Heart right ventricle (tissue), 16 donors: Measurements from ENCODE around the gene ZMIZ1. TPM values are rescaled to one million over a fixed set of nuclear protein-coding genes. Genes with fewer than 3 reads are reported as not detected.
A peak's percentile ranks its signal among the peaks of the same experiment; 100 is the strongest.
"Not testable (repeated sequence)": the region's sequence is repeated elsewhere in the genome, so short reads cannot be mapped to it uniquely, and the experiment has no call there.

ENCODE experiments used
- ATAC-seq, 8 donors: fragments of 200-7000 bp; cut with Tn5 transposase; one replicate each; pipeline ENCODE4 v1.9.1; 2020; ENCODE audit warnings: mild to moderate bottlenecking in 8 of 8, moderate library complexity in 8 of 8, moderate number of reproducible peaks in 1 of 8
- DNase-seq, 2 donors: peaks; one replicate each; pipeline ENCODE4 v3.0.0-alpha.2; 2020
- H3K27ac ChIP-seq, 10 donors: fragments of 200-600 bp; sonication (generic) in 2 of 10; one replicate each; pipeline versions ENCODE4 v1.5.0 to v1.8.0; 2020 to 2022; ENCODE audit warnings: mild to moderate bottlenecking in 3 of 10
- H3K27me3 ChIP-seq, 7 donors: fragments of 200-600 bp; one replicate each; pipeline ENCODE4 v1.8.0; 2021 to 2022; ENCODE audit warnings: mild to moderate bottlenecking in 2 of 7
- H3K36me3 ChIP-seq, 9 donors: fragments of 200-600 bp; sonication (generic) in 1 of 9; one replicate each; pipeline versions ENCODE4 v1.5.0 to v1.8.0; 2020 to 2022; ENCODE audit warnings: mild to moderate bottlenecking in 2 of 9
- H3K4me1 ChIP-seq, 9 donors: fragments of 200-600 bp; sonication (generic) in 1 of 9; one replicate each; pipeline versions ENCODE4 v1.5.0 to v1.8.0; 2020 to 2022; ENCODE audit warnings: mild to moderate bottlenecking in 4 of 9
- H3K4me3 ChIP-seq, 10 donors: fragments of 200-600 bp; sonication (generic) in 2 of 10; one replicate each; pipeline versions ENCODE4 v1.5.0 to v1.8.0; 2020 to 2022; ENCODE audit warnings: mild to moderate bottlenecking in 7 of 10, moderate library complexity in 2 of 10
- H3K9me3 ChIP-seq, 11 donors: fragments of 200-600 bp in 10 of 11; sonication (generic) in 2 of 11; one replicate each; pipeline versions ENCODE4 v1.5.0 to v1.8.0; 2013 to 2022; ENCODE audit warnings: mild to moderate bottlenecking in 2 of 11, control low read depth in 1 of 11, moderate library complexity in 1 of 11
- WGBS, 2 donors: extraction: QIAGEN DNeasy Blood & Tissue Kit; methylation state at CpG; one replicate each; pipeline ENCODE4 v1.1.7; 2013; ENCODE audit warnings: inconsistent platforms in 1 of 2; 5-methylcytosine and 5-hydroxymethylcytosine counted together
- intact Hi-C, 10 donors: fragments of 100-400 bp; cut with DNase I; formaldehyde crosslinking; loops; one replicate each; pipeline versions ENCODE4 v1.11.1 to v1.14.2; 2022
- polyA plus RNA-seq, 2 donors: library from polyadenylated mRNA; stranded (reverse); fragments of 200-250 nt; gene quantifications; one replicate each; pipeline ENCODE4 v1.2.3, GENCODE V29; 2013
- total RNA-seq, 10 donors: library from RNA; stranded (reverse); fragmentation: NEBNext Ultra II Directional in 3 of 10; extraction: Animal tissue kit (Norgen Biotek cat#: 25700) in 3 of 10; gene quantifications; one replicate each; pipeline versions ENCODE4 v1.2.1 to v1.2.4, GENCODE V29; 2021 to 2023
- TF ChIP-seq, protein P1 (sequence below), 9 donors: fragments of 200-600 bp; sonication (generic) in 2 of 9; IDR thresholded peaks; one replicate each; pipeline versions ENCODE4 v1.5.0 to v1.8.0; 2021 to 2022; ENCODE audit warnings: antibody characterized with exemption in 9 of 9, mild to moderate bottlenecking in 5 of 9, moderate library complexity in 1 of 9
- donor health status: Arrhythmogenic right ventricular cardiomyopathy.
- donor health status: ischemic (EF 13 %, LVEDD 7.1; RV severe dilation, severe dysfunction).
- donor health status: healthy with polysubstance abuse.
- donor health status: DM: no; HTN: yes; CAD: no.
- donor health status: DM: no; HTN: no; CAD: no.
- donor health status: ischemic (EF 25% LVEDD 6.9; RV normal size, moderate dysfunction).
- donor health status: ischemic (EF 25% LVEDD 5.7; RV mildly dilated, moderate dysfunction).
- donor health status: healthy.
- donor health status: DM: yes; HTN: yes; CAD: no.
- donor health status: Ischemic cardiomyopathy.
- donor health status: ischemic (EF 35%, LVEDD 5.7; RV mildly dilated, moderate dysfunction).
- donor health status: nonischemic (EF 11% LVEDD 7.7; RV severe dilation, severe dysfunction).
- donor health status: DM: yes; HTN: yes; CAD: no.
- donor health status: PGD.
- donor health status: ischemic (EF 29% LVEDD 5.4; RV normal size, mild dysfunction).
- donor health status: nonischemic (EF 23%, LVEDD 6.1; RV moderate dilation, normal function).

ZMIZ1 gene
- total and polyA plus RNA-seq, 12 donors = 24.2 to 61.5 (median 49.8) TPM

DNA sequence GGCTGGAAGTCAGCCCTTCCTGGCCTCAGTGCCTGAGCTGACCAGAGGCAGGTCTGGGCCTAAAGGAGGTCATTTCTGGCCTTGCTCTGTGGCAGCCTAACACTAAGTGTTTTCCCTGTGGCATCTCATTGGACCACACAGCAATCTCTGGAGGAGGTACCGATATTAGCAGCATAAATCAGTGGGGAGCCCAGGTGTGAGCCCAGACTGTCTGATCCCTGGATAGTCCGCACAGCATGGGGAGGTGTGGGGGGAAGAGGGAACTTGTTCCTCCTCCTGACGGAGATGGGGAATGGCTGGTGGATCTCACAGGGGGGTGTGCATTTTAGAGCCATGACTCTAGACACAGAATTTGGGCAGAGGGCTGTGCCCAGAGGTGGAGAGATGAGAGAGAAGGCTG lies 267.5 kb downstream of the ZMIZ1 start:
- no peaks in the 10 kb centered on the region for H3K27me3 ChIP-seq
- ATAC-seq (no peak), DNase-seq (no peak)
- H3K36me3 ChIP-seq = no peaks in the 10 kb centered on the region
- H3K4me3 ChIP-seq = no peak overlapping the region
- intact Hi-C loops = no loop called here
- peaks cover 0 to 4% (median 0%) of the 10 kb centered on the region in 11 donors for H3K9me3 ChIP-seq
- H3K4me1 ChIP-seq = peaks cover 0 to 10% (median 0%) of the 10 kb centered on the region in 9 donors
- TF ChIP-seq, protein P1, sequence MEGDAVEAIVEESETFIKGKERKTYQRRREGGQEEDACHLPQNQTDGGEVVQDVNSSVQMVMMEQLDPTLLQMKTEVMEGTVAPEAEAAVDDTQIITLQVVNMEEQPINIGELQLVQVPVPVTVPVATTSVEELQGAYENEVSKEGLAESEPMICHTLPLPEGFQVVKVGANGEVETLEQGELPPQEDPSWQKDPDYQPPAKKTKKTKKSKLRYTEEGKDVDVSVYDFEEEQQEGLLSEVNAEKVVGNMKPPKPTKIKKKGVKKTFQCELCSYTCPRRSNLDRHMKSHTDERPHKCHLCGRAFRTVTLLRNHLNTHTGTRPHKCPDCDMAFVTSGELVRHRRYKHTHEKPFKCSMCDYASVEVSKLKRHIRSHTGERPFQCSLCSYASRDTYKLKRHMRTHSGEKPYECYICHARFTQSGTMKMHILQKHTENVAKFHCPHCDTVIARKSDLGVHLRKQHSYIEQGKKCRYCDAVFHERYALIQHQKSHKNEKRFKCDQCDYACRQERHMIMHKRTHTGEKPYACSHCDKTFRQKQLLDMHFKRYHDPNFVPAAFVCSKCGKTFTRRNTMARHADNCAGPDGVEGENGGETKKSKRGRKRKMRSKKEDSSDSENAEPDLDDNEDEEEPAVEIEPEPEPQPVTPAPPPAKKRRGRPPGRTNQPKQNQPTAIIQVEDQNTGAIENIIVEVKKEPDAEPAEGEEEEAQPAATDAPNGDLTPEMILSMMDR (IDR thresholded peaks at IDR 0.05) = no peak
- WGBS, 2 donors = 95 to 98% methylated on average over 3 of the region's 3 CpGs
- H3K27ac ChIP-seq = no peak overlapping the region

DNA sequence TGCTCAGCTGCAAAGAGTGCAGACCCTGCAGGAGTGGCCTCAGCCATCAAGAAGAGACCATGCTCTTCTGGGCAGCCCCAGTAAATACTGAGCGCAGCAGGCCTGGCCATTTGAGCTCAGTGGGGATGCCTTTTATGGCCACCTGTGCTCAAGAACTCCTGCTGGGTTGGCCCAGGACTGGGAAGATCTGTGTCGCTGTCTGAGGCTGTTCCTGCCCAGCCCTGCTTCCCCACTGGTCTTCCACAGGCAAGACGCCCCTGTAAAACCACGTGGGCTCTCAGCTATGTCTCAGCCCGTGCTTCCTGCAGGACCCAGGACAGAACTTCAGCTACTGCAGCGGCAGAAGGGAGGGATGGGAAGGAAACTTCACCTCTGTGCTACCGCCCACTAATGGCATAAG lies 268.0 kb downstream of the ZMIZ1 start:
- Histone ChIP-seq H3K36me3 (no peaks in the 10 kb centered on the region), H3K27me3 (no peaks in the 10 kb centered on the region), H3K4me1 (peaks cover 0 to 9% (median 0%) of the 10 kb centered on the region in 9 donors), H3K27ac (no peak overlapping the region), H3K4me3 (no peak overlapping the region), H3K9me3 (peaks cover 0 to 4% (median 0%) of the 10 kb centered on the region in 11 donors)
- 72 to 78% methylated on average over 7 of the region's 7 CpGs for WGBS, 2 donors
- DNase-seq = no peak
- no peak for ATAC-seq
- intact Hi-C loops = no loop called here
- TF ChIP-seq, protein P1 (IDR thresholded peaks at IDR 0.05) = no peak

DNA sequence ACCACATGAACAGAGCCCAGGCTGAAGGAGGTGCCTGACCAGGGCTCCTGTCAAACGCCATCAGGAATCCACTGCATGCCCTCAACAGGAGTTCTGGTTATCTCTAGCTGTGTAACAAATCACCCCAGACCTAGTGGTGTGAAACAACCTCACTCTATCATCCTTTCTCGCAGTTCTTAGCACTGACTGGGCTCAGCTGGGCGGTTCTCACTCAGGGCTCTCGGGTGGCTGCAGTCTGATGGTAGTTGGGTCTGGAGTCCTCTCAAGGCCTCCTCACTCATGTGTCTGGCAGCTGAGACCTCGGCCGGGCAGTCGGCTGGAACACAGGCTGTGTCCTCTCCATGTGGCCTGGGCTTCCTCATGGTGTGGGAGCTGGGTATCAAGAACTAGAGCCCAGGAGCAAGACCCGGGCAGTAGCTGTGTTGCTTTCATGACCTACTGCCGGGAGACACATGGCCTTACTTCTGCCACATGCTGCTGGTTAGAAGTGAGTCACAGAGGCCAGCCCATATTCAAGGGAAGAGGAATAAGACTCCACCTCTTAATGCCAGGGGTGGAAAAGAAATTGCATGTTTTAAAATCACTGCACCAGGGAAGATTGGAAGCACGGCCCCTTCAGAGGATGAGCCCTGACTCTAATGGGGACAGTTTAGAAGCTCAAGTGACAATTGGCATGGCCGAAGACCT lies 269.2 kb downstream of the ZMIZ1 start:
- 93 to 97% methylated on average over 7 of the region's 11 CpGs for WGBS, 2 donors
- H3K27me3 ChIP-seq, H3K27ac ChIP-seq, intact Hi-C loops, DNase-seq, H3K36me3 ChIP-seq, ATAC-seq, H3K4me3 ChIP-seq, H3K9me3 ChIP-seq: not testable (repeated sequence)
- peaks cover 0 to 16% (median 0%) of the 10 kb centered on the region in 9 donors for H3K4me1 ChIP-seq

GRCh38 chr10:79339266-79339665 lies 270.5 kb downstream of the ZMIZ1 start:
- WGBS, 2 donors = 87% methylated on average over 3 of the region's 3 CpGs
- H3K27me3 ChIP-seq = no peaks in the 10 kb centered on the region
- H3K4me3 ChIP-seq = no peak overlapping the region
- no peak for ATAC-seq
- no peak for DNase-seq
- no peak overlapping the region for H3K27ac ChIP-seq
- H3K9me3 ChIP-seq = no peaks in the 10 kb centered on the region
- H3K4me1 ChIP-seq = peaks cover 0 to 18% (median 0%) of the 10 kb centered on the region in 9 donors
- intact Hi-C loops = no loop called here
- TF ChIP-seq, protein P1 (IDR thresholded peaks at IDR 0.05) = no peak
- H3K36me3 ChIP-seq = no peaks in the 10 kb centered on the region

- peak in 3 of 8 donors; percentile 30 to 56 (median 39) for ATAC-seq
- Histone ChIP-seq H3K4me1 (peaks cover 0 to 18% (median 0%) of the 10 kb centered on the region in 9 donors), H3K27me3 (no peaks in the 10 kb centered on the region), H3K36me3 (no peaks in the 10 kb centered on the region), H3K4me3 (no peak overlapping the region), H3K27ac (peak overlapping the region in 2 of 10 donors; percentile 18 to 23), H3K9me3 (no peaks in the 10 kb centered on the region)
- TF ChIP-seq, protein P1 (IDR thresholded peaks at IDR 0.05) = no peak
- intact Hi-C loops = loop anchor here in 1 of 10 donors (10.0 kb wide), 1 partner anchor 96 kb away; no protein-coding TSS in a partner anchor
- WGBS, 2 donors = 82 to 88% methylated on average over 5 of the region's 5 CpGs
- DNase-seq = no peak
Observed at GRCh38 chr10:79340646-79341244, 272.0 kb downstream of the ZMIZ1 start.
